ENCODE data around the gene CAMK2B.

Gene CAMK2B

GRCh38 chr7:44232396-44232795, 93.0 kb downstream of the CAMK2B start:
- Mint-ChIP-seq H3K36me3 (no peaks in the 10 kb centered on the region), H3K4me3 (no peak overlapping the region), H3K4me1 (peaks cover 2 to 5% of the 10 kb centered on the region in 2 donors), H3K27me3 (no peaks in the 10 kb centered on the region), H3K27ac (no peak overlapping the region), H3K9me3 (no peaks in the 10 kb centered on the region)
- ATAC-seq (replicated peaks) (no peak), DNase-seq (no peak)

DNA sequence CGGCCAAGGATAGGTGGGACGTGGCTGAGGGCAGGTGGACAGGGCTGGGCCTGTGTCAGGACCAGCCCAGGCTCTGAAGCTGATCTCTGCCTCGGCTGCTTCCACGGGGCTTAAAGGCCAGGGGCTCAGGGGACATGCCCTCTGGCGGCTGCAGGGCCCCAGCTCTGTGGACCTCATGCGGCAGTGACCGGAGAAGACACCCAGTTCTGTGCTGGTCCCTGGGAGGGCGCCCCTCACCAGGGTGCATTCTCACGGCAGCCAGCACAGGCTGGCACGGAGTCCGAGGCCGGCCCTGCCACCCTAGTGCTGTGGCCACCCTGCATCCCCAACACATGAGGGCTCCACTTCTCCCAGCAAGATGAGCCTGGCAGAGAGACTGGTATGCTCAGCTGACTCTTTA, 94.3 kb downstream of the CAMK2B start:
- Mint-ChIP-seq H3K36me3 (no peaks in the 10 kb centered on the region), H3K9me3 (no peaks in the 10 kb centered on the region), H3K27ac (no peak overlapping the region), H3K4me3 (no peak overlapping the region), H3K4me1 (peaks cover 2 to 5% of the 10 kb centered on the region in 2 donors), H3K27me3 (peaks cover 5 to 7% of the 10 kb centered on the region in 2 donors)
- ATAC-seq (replicated peaks) (no peak), DNase-seq (no peak)

- DNase-seq (no peak), ATAC-seq (replicated peaks) (no peak)
- Mint-ChIP-seq H3K27me3 (peaks cover 12 to 15% of the 10 kb centered on the region in 2 donors), H3K4me1 (peaks cover 0 to under 1% of the 10 kb centered on the region in 2 donors), H3K36me3 (no peaks in the 10 kb centered on the region), H3K9me3 (no peaks in the 10 kb centered on the region), H3K4me3 (no peak overlapping the region), H3K27ac (no peak overlapping the region)
Observed at GRCh38 chr7:44230286-44230685, 95.1 kb downstream of the CAMK2B start.

DNA sequence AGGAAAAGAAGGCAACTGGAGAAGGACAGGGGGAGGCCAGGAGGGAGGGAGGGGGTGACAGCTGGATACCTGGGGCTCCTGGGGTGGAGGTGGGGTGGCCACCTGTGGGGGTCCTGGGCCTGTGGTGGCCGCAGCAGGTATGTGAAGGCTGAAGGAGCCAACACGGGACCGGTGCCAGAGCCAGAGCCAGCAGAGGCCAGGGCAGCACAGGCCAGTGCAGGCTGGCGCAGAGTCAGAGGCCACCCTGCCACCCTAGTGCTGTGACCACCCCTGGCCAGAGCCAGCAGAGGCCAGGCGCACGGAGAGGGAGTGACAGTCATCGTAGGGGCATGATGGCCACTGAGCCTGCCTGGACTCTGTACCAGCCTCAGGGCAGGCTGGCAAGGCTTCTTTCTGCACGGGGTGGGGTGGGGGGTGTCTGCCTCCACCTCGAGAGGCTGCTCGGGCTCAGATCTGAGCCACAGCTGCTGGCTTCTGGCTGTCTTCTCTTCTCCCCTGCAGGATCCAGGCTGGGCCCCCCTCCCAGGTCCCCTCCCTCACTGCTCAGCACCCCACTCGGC, 95.8 kb downstream of the CAMK2B start:
- DNase-seq (no peak), ATAC-seq (replicated peaks) (no peak)
- Mint-ChIP-seq H3K4me1 (no peaks in the 10 kb centered on the region), H3K36me3 (no peaks in the 10 kb centered on the region), H3K27me3 (peaks cover 13 to 20% of the 10 kb centered on the region in 2 donors), H3K4me3 (no peak overlapping the region), H3K9me3 (no peaks in the 10 kb centered on the region), H3K27ac (no peak overlapping the region)

DNA sequence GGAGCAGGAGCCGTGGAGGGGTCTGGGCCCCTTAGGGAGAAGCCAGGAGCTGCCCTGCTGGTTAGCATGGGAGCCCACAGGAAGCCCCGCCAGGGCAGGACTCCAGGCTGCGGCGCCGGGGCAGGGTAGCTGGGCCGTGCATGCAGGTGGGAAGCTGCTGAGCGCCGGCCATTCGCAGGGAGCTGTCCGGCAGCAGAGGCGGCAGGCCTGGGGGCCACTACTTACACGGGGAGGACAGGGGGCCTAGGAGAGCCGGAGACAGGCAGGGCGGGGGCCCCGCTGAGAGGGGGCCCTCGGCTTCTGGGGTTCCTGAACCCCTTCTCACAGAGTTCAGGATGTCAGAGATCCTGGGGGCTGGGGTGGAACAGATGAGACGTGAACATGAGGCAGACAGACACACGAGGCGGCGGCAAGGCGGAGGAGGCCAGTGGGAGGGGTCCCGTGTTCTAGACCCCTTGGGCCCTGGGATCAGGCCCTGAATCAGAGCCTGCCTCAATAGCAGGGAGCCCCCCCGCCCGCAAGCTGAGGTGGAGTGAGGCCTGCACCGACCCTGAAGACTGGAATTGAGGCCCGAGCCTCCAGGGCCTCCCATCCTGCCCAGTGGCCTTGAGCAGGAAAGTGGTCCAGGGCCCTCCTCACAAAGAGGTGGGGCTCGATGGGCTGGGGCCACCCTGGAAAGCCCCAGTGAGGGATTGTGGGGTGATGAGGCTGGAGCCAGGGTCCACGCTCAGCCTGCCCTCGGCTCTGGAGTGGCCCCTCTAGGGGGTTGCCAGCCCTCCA, 96.6 kb downstream of the CAMK2B start:
- Mint-ChIP-seq H3K4me1 (no peaks in the 10 kb centered on the region), H3K4me3 (no peak overlapping the region), H3K27me3 (peaks cover 13 to 20% of the 10 kb centered on the region in 2 donors), H3K27ac (no peak overlapping the region), H3K9me3 (no peaks in the 10 kb centered on the region), H3K36me3 (no peaks in the 10 kb centered on the region)
- no peak for DNase-seq
- no peak for ATAC-seq (replicated peaks)

DNA sequence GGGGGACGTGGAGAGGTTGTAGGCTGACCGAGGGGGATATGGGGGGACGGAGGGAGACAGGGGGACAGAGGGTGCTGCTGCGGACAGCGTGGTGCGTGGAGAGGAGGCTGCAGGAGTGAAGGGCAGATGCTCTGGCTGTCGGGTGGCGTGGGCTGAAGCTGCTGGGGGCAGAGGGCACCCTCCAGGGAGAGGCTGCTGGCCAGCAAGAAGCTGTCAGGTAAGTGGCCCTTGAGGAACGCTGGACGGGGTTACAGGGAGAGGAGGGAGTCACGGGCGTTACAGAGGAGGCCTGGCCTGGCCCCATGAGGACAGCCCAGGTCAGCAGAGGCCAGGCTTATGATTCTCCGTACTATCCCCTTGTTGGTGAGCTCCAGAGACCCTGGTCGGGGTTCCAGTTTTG, 97.5 kb downstream of the CAMK2B start:
- no peaks in the 10 kb centered on the region for H3K4me1 Mint-ChIP-seq
- peaks cover 13 to 20% of the 10 kb centered on the region in 2 donors for H3K27me3 Mint-ChIP-seq
- no peaks in the 10 kb centered on the region for H3K9me3 Mint-ChIP-seq
- DNase-seq = no peak
- no peaks in the 10 kb centered on the region for H3K36me3 Mint-ChIP-seq
- H3K27ac Mint-ChIP-seq = no peak overlapping the region
- no peak for ATAC-seq (replicated peaks)
- H3K4me3 Mint-ChIP-seq = no peak overlapping the region

DNA sequence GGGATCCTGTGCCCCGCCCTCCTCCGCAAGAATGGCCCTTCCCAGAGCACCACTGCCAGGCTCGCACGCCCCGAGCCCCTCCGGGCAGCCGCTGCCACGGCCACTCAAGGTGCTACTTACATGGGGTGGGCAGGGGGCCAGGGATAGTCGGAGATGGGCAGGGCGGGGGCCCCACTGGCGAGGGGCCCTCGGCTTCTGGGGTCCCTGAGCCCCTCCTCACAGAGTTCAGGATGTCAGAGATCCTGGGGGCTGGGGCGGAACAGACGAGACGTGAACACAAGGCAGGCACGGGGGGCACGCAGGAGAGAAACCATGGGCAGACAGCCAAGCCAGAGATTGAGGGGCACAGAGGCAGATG, 99.0 kb downstream of the CAMK2B start:
- peaks cover 13 to 20% of the 10 kb centered on the region in 2 donors for H3K27me3 Mint-ChIP-seq
- H3K4me1 Mint-ChIP-seq = no peaks in the 10 kb centered on the region
- no peaks in the 10 kb centered on the region for H3K9me3 Mint-ChIP-seq
- no peak overlapping the region for H3K27ac Mint-ChIP-seq
- no peak for DNase-seq
- no peak overlapping the region for H3K4me3 Mint-ChIP-seq
- H3K36me3 Mint-ChIP-seq = no peaks in the 10 kb centered on the region
- no peak for ATAC-seq (replicated peaks)

GRCh38 chr7:44225566-44226395, 99.6 kb downstream of the CAMK2B start:
- Mint-ChIP-seq H3K27ac (no peak overlapping the region), H3K36me3 (no peaks in the 10 kb centered on the region), H3K4me3 (no peak overlapping the region), H3K4me1 (no peaks in the 10 kb centered on the region), H3K9me3 (no peaks in the 10 kb centered on the region), H3K27me3 (peaks cover 13 to 20% of the 10 kb centered on the region in 2 donors)
- DNase-seq (no peak), ATAC-seq (replicated peaks) (no peak)

- Mint-ChIP-seq H3K27ac (no peak overlapping the region), H3K4me3 (no peak overlapping the region)
Observed at GRCh38 chr7:44224974-44225565, 100.3 kb downstream of the CAMK2B start.

DNA sequence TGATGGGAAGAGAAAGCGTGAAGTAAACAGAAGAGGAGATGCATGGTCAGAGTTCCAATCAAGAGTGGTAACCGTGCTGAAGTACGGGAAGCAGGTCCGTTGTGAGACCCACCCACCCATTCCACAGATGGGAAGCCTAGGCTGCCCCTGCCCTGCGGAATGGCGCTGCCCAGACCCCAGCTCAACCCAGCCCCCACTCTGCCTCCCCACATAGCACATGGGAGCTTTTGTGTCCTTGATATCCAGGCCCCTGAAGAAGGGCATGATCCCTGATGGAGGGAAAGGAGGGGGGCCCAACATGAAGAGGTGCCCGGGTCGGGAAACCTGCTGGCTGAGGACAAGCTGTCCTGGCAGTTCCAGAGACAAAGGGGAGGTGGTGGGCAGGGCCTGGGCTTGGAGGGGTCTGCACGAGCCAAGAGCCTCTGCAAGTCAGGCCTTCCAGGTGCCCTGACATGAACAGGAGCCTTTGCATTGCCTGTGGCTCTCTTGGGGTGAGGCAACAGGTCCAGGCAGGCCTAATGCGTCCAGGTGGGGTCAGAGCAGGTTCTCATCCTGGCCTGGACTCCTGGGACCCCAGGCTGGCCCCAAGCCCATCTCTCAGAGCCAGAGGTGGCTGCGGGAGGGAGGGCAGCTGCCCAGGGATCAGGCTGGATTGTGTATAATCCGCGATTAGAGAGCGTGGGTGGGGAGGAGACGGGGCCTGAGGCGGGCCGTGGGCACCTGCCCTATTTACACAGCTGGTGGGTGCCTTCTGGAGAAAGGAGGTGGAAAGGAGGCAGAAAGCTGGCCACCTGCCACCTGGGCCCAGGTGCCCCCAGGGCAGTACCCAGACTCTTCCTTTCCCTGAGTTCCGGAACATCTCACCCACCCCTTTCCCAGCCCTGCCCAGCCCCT, 101.1 kb downstream of the CAMK2B start:
- ATAC-seq (replicated peaks) (no peak), DNase-seq (no peak)
- no peaks in the 10 kb centered on the region for H3K9me3 Mint-ChIP-seq
- H3K27ac Mint-ChIP-seq = no peak overlapping the region
- peaks cover 13 to 20% of the 10 kb centered on the region in 2 donors for H3K27me3 Mint-ChIP-seq
- no peaks in the 10 kb centered on the region for H3K4me1 Mint-ChIP-seq
- H3K4me3 Mint-ChIP-seq = no peak overlapping the region
- peaks cover 0 to 2% of the 10 kb centered on the region in 2 donors for H3K36me3 Mint-ChIP-seq

More at GRCh38 chr7:44224974-44225565, 100.3 kb downstream of the CAMK2B start:
- DNase-seq (no peak), ATAC-seq (replicated peaks) (no peak)
- H3K9me3 Mint-ChIP-seq = no peaks in the 10 kb centered on the region
- no peaks in the 10 kb centered on the region for H3K4me1 Mint-ChIP-seq
- H3K27me3 Mint-ChIP-seq = peaks cover 13 to 20% of the 10 kb centered on the region in 2 donors
- no peaks in the 10 kb centered on the region for H3K36me3 Mint-ChIP-seq

GRCh38 chr7:44223362-44224079, 101.9 kb downstream of the CAMK2B start:
- Mint-ChIP-seq H3K36me3 (peaks cover 0 to 2% of the 10 kb centered on the region in 2 donors), H3K4me3 (no peak overlapping the region), H3K27me3 (peaks cover 13 to 20% of the 10 kb centered on the region in 2 donors), H3K4me1 (no peaks in the 10 kb centered on the region), H3K9me3 (no peaks in the 10 kb centered on the region), H3K27ac (no peak overlapping the region)
- DNase-seq (no peak), ATAC-seq (replicated peaks) (peak in 1 of 2 donors; percentile 10)

GRCh38 chr7:44222776-44223261, 102.6 kb downstream of the CAMK2B start:
- peaks cover 0 to 2% of the 10 kb centered on the region in 2 donors for H3K36me3 Mint-ChIP-seq
- H3K27me3 Mint-ChIP-seq = peaks cover 13 to 20% of the 10 kb centered on the region in 2 donors
- DNase-seq = no peak
- no peaks in the 10 kb centered on the region for H3K9me3 Mint-ChIP-seq
- no peak overlapping the region for H3K27ac Mint-ChIP-seq
- no peaks in the 10 kb centered on the region for H3K4me1 Mint-ChIP-seq
- peak in 1 of 2 donors; percentile 8 for ATAC-seq (replicated peaks)
- H3K4me3 Mint-ChIP-seq = no peak overlapping the region

DNA sequence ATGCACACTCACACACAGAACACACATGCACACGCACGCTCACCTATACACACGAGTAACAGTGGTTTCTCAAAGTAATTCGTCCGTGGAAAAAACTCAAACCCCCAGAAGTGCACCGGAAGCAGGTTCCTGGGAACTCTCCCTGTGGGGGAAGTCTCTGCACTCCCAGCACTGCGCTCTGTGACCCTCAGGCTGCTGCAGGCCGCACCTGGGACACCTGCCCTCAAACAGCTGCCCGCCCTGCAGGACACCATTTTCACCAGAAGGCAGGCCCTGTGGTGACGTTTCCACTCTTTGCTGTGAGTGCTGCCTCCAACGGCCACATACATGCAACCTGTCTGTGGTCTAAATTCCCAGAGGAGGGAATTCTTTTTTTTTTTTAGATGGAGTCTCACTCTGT, 103.3 kb downstream of the CAMK2B start:
- H3K27me3 Mint-ChIP-seq = peaks cover 13 to 20% of the 10 kb centered on the region in 2 donors
- H3K9me3 Mint-ChIP-seq = no peaks in the 10 kb centered on the region
- H3K27ac Mint-ChIP-seq = no peak overlapping the region
- no peaks in the 10 kb centered on the region for H3K4me1 Mint-ChIP-seq
- H3K36me3 Mint-ChIP-seq = peaks cover 0 to 2% of the 10 kb centered on the region in 2 donors
- no peak for DNase-seq
- ATAC-seq (replicated peaks) = no peak
- H3K4me3 Mint-ChIP-seq = no peak overlapping the region

All from stimulated activated naive B cell treated with anti-CD40 and anti-IgM and Interleukin-4, amounts not matched to agents 10 μg/mL and 1 μg/mL and 100 μg/mL, for 72 hours (primary cell).